Hindlimb muscle (tissue), 1 donor: ENCODE data around the gene MTPN. TPM values are rescaled to one million over a fixed set of nuclear protein-coding genes. Genes with fewer than 3 reads are reported as not detected.
A peak's percentile ranks its signal among the peaks of the same experiment; 100 is the strongest.

Experiments
- DNase-seq: peaks from one replicate; pipeline ENCODE4 v3.0.0-alpha.2; 2013
- polyA plus RNA-seq: library from polyadenylated mRNA; unstranded; fragments of 120-200 nt; gene quantifications from one replicate; pipeline ENCODE4 v1.2.1, GENCODE V29; 2013; ENCODE audit not compliant: insufficient read length

MTPN gene
- polyA plus RNA-seq, result 100 TPM

- peak; percentile 98 for DNase-seq
These were observed at the start of gene MTPN for GRCh38 chr7:135977007-135977741. Gene MTPN, minus strand, starts transcription at chr7:135977359. Its CDS starts 259 bp downstream, at chr7:135977100.

- no peak for DNase-seq
These were observed 49.0 kb upstream of the MTPN start for GRCh38 chr7:136026209-136026608.

- DNase-seq, result no peak
These were observed 46.1 kb upstream of the MTPN start for GRCh38 chr7:136023134-136023869.

GRCh38 chr7:136020556-136020955 lies 43.4 kb upstream of the MTPN start:
- no peak for DNase-seq

- DNase-seq, result no peak
These were observed 40.9 kb upstream of the MTPN start for GRCh38 chr7:136018104-136018503.

- DNase-seq, result no peak
These were observed 39.7 kb upstream of the MTPN start for GRCh38 chr7:136016649-136017395.

- DNase-seq, result no peak
These were observed 38.5 kb upstream of the MTPN start for GRCh38 chr7:136015638-136016037.

- no peak for DNase-seq
These were observed 37.5 kb upstream of the MTPN start for GRCh38 chr7:136014659-136015058.

- no peak for DNase-seq
These were observed 35.1 kb upstream of the MTPN start for GRCh38 chr7:136012238-136012637.

- DNase-seq, result peak; percentile 32
These were observed 32.4 kb upstream of the MTPN start for GRCh38 chr7:136009488-136010079.

GRCh38 chr7:136006208-136006607 lies 29.0 kb upstream of the MTPN start:
- no peak for DNase-seq

- DNase-seq, result no peak
These were observed 26.9 kb upstream of the MTPN start for GRCh38 chr7:136004083-136004482.

- DNase-seq, result no peak
These were observed 25.6 kb upstream of the MTPN start for GRCh38 chr7:136002802-136003201.

GRCh38 chr7:136000288-136000913 lies 23.2 kb upstream of the MTPN start:
- no peak for DNase-seq

- DNase-seq, result no peak
These were observed 20.9 kb upstream of the MTPN start for GRCh38 chr7:135998081-135998480.

GRCh38 chr7:135995748-135996147 lies 18.6 kb upstream of the MTPN start:
- DNase-seq, result no peak

- no peak for DNase-seq
These were observed 17.5 kb upstream of the MTPN start for GRCh38 chr7:135994466-135995205.

- DNase-seq, result no peak
These were observed 16.8 kb upstream of the MTPN start for GRCh38 chr7:135993950-135994349.

- no peak for DNase-seq
These were observed 14.7 kb upstream of the MTPN start for GRCh38 chr7:135991906-135992305.

- no peak for DNase-seq
These were observed 14.2 kb upstream of the MTPN start for GRCh38 chr7:135991322-135991721.

- DNase-seq, result no peak
These were observed 13.1 kb upstream of the MTPN start for GRCh38 chr7:135990258-135990657.
